Measurements from ENCODE around the gene FHOD3. TPM values are rescaled to one million over a fixed set of nuclear protein-coding genes. Genes with fewer than 3 reads are reported as not detected.

The FHOD3 gene
- total RNA-seq, 4 donors from 2014 or later: 3.5 to 40.0 (median 14.5) TPM

DNA sequence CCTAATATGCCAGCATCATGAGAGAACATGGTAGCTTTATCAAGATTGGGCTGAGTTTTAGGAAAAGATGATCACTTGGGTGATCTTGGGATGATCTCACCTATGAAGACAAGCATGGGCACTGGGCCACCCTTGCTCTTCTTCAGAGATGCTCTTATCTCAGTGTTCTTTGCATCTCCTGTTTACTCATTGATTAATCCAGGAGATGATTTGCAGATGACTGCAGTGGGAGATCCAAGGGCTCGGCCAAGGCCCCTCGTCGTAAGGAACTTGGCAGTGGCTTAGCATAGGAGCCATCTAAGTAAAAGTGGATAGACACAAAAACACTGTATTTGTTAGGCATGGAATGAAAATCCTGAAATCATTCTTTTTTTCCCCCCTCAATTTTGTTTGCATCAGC is 228.4 kb downstream of the FHOD3 start:
- no peaks in the 10 kb centered on the region for H3K36me3 ChIP-seq
- in situ Hi-C loops (cut with MboI; ENCODE audit: low pct_ligation_motif_present in 1 of 4, low pct_unique_long_range_greater_than_20kb in 1 of 4, low sequenced_read_pairs in 3 of 4) (no loop called here), intact Hi-C loops (cut with DNase I; ENCODE audit: low total_unique reads) (no loop called here)
- H3K4me3 ChIP-seq: no peak overlapping the region
- 95% methylated on average over 3 of the region's 3 CpGs; no CpG with 5 or more reads in 1 of the 2 donors for WGBS, 2 donors (ENCODE audit: low coverage in 1 of 2)
- H3K4me1 ChIP-seq: no peaks in the 10 kb centered on the region
- no peak for DNase-seq
- H3K27ac ChIP-seq: no peak overlapping the region
- no peak for TF ChIP-seq POLR2A (IDR thresholded peaks at IDR 0.05)
- no peaks in the 10 kb centered on the region for H3K9me3 ChIP-seq
- no peaks in the 10 kb centered on the region for H3K27me3 ChIP-seq

DNA sequence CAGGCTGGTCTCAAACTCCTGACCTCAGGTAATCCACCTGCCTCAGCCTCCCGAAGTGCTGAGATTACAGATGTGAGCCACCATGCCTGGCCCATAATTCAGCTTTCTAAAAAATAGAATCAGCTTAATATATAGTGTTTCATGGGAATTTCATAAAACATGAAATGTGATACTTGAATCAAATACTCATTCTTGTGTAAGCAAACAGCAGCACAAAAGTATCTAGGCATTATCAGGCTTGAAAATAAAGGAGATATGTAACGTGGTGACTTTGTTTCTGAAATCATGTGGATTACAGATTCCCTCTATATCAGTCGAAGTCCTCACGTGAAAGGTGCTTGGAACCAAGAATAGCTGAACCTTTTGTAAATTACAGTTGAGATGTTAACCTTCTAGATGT is 229.1 kb downstream of the FHOD3 start:
- no peak for TF ChIP-seq EP300 (IDR thresholded peaks at IDR 0.05; ENCODE audit: low read depth)
- TF ChIP-seq POLR2A (IDR thresholded peaks at IDR 0.05): no peak
- no peak for TF ChIP-seq CTCF (IDR thresholded peaks at IDR 0.05)
- TF ChIP-seq POLR2AphosphoS5 (IDR thresholded peaks at IDR 0.05): no peak
- H3K36me3 ChIP-seq: no peaks in the 10 kb centered on the region
- DNase-seq: no peak
- no peaks in the 10 kb centered on the region for H3K27me3 ChIP-seq
- no peak overlapping the region for H3K27ac ChIP-seq
- WGBS, 2 donors (ENCODE audit: low coverage in 1 of 2): 72 to 87% methylated on average over 3 to 4 of the region's 4 CpGs
- no peak overlapping the region for H3K4me3 ChIP-seq
- in situ Hi-C loops (cut with MboI; ENCODE audit: low pct_ligation_motif_present in 1 of 4, low pct_unique_long_range_greater_than_20kb in 1 of 4, low sequenced_read_pairs in 3 of 4): no loop called here
- H3K9me3 ChIP-seq: no peaks in the 10 kb centered on the region
- intact Hi-C loops (cut with DNase I; ENCODE audit: low total_unique reads): no loop called here
- H3K4me1 ChIP-seq: no peaks in the 10 kb centered on the region

GRCh38 chr18:36527051-36527450 is 229.5 kb downstream of the FHOD3 start:
- TF ChIP-seq CTCF (IDR thresholded peaks at IDR 0.05) (no peak), POLR2A (IDR thresholded peaks at IDR 0.05) (no peak), EP300 (IDR thresholded peaks at IDR 0.05; ENCODE audit: low read depth) (no peak), POLR2AphosphoS5 (IDR thresholded peaks at IDR 0.05) (no peak)
- no peak for DNase-seq
- Histone ChIP-seq H3K36me3 (no peaks in the 10 kb centered on the region), H3K27me3 (no peaks in the 10 kb centered on the region), H3K4me1 (no peaks in the 10 kb centered on the region), H3K4me3 (no peak overlapping the region), H3K9me3 (no peaks in the 10 kb centered on the region), H3K27ac (no peak overlapping the region)
- intact Hi-C loops (cut with DNase I; ENCODE audit: low total_unique reads): no loop called here
- in situ Hi-C loops (cut with MboI; ENCODE audit: low pct_ligation_motif_present in 1 of 4, low pct_unique_long_range_greater_than_20kb in 1 of 4, low sequenced_read_pairs in 3 of 4): no loop called here
- 83 to 85% methylated on average over 1 to 6 of the region's 6 CpGs for WGBS, 2 donors (ENCODE audit: low coverage in 1 of 2)

- DNase-seq: no peak
- Histone ChIP-seq H3K27ac (no peak overlapping the region), H3K4me3 (no peak overlapping the region), H3K9me3 (no peaks in the 10 kb centered on the region), H3K27me3 (no peaks in the 10 kb centered on the region), H3K4me1 (no peaks in the 10 kb centered on the region), H3K36me3 (no peaks in the 10 kb centered on the region)
- in situ Hi-C loops (cut with MboI; ENCODE audit: low pct_ligation_motif_present in 1 of 4, low pct_unique_long_range_greater_than_20kb in 1 of 4, low sequenced_read_pairs in 3 of 4): no loop called here
- WGBS, 2 donors (ENCODE audit: low coverage in 1 of 2): 71% methylated on average over 2 of the region's 2 CpGs; no CpG with 5 or more reads in 1 of the 2 donors
- TF ChIP-seq POLR2AphosphoS5 (IDR thresholded peaks at IDR 0.05): no peak
- TF ChIP-seq EP300 (IDR thresholded peaks at IDR 0.05; ENCODE audit: low read depth): no peak
- TF ChIP-seq CTCF (IDR thresholded peaks at IDR 0.05): no peak
- TF ChIP-seq POLR2A (IDR thresholded peaks at IDR 0.05): no peak
- intact Hi-C loops (cut with DNase I; ENCODE audit: low total_unique reads): no loop called here
These were observed 230.4 kb downstream of the FHOD3 start for GRCh38 chr18:36527740-36528455.

DNA sequence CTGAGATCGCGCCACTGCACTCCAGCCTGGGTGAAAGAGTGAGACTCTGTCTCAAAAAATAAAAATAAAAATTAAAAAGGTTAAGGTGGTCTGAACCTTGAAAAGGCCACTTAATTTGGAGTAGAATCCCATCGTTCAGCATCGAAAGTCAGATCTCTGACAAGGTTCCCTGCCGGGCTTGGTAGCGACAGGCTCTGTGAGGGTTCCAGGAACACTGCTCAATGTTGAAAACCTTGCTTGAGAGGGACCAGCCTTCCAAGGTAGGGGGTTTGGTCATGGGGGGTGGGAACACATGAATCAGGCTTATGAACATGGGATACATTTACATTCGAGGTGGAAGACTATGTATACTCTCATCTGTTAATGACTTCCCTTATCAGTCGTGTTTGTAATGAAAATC is 232.2 kb downstream of the FHOD3 start:
- intact Hi-C loops (cut with DNase I; ENCODE audit: low total_unique reads) (loop anchor here (1.0 kb wide), 1 partner anchor 47 kb away; no protein-coding TSS in a partner anchor), in situ Hi-C loops (cut with MboI; ENCODE audit: low pct_ligation_motif_present in 1 of 4, low pct_unique_long_range_greater_than_20kb in 1 of 4, low sequenced_read_pairs in 3 of 4) (no loop called here)
- Histone ChIP-seq H3K4me3 (no peak overlapping the region), H3K9me3 (no peaks in the 10 kb centered on the region), H3K36me3 (no peaks in the 10 kb centered on the region), H3K27me3 (no peaks in the 10 kb centered on the region), H3K27ac (no peak overlapping the region), H3K4me1 (no peaks in the 10 kb centered on the region)
- no peak for TF ChIP-seq POLR2A (IDR thresholded peaks at IDR 0.05)
- no peak for TF ChIP-seq CTCF (IDR thresholded peaks at IDR 0.05)
- no peak for TF ChIP-seq EP300 (IDR thresholded peaks at IDR 0.05; ENCODE audit: low read depth)
- no peak for TF ChIP-seq POLR2AphosphoS5 (IDR thresholded peaks at IDR 0.05)
- WGBS, 2 donors (ENCODE audit: low coverage in 1 of 2): 84 to 91% methylated on average over 6 to 8 of the region's 8 CpGs
- no peak for DNase-seq
